ENCODE measurements around the gene FCAMR.
A peak's percentile ranks its signal among the peaks of the same experiment; 100 is the strongest.
"Not testable (repeated sequence)": the region's sequence is repeated elsewhere in the genome, so short reads cannot be mapped to it uniquely, and the experiment has no call there.

Gene FCAMR

DNA sequence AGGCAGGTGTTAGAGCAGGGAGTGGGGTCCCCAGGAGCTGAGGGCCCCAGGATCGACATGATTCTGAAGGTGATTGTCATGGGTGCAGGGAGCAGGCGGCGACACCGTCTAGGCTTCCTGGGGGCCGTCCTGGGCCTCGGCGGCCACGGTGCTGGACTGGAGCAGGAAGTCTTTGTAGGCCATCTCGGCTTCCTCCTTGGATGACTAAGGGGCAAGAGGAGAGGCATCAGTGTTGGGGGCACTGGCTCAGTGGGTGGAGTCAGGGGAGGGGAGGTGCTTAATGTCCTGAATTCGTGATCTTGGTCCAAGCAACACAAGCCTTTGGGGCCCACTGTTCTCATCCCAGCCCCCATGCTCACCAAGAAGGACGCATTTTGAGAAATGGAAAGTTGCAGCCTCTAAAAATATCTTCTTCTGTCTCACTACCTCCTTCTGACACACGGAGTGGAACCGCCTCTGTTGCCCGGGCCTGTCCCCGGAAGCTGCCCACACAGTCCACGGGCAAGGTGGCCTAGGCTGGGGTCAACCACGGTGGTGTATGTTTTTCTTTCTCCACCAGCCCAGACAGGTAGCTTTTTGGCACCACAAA, 40.0 kb downstream of the FCAMR start:
- no peak for DNase-seq

DNA sequence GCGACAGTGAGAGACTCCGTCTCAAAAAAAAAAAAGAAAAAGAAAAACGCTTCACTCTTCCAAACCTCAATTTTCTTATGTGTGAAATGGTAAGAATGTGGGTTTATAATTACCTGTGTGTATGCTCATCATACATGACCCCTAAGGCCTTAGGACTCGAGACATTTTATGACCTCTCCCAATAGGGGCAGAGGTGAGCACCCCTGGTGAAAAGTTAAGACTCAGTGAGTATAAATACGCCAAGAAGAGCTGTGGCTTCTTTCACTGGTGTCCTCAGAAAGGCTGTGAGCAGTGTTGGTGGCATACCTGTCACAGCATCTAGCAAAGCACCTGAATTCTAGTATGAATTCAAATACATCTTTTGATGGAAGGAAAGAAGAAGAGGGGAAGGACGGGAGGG, 40.7 kb downstream of the FCAMR start:
- DNase-seq = no peak

DNA sequence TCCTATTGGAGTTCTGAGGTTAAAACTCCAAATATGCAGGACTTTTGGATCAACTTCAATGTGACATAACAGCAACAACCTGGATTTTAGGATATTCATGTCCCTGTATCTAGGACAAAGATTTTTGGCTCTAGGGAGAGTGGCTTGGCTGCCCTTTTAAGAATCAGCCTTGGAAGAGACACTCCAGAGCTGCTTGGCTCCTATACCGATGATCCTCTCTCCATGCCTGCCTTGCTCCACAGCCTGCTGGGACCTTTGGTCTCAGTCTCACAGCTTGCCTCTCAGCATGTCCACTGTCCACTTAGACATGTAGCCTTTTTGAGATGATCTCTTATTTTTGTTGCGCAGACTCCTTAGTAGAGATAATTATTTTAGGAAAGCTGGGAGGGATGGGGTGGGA, 44.0 kb downstream of the FCAMR start:
- no peak for DNase-seq

DNA sequence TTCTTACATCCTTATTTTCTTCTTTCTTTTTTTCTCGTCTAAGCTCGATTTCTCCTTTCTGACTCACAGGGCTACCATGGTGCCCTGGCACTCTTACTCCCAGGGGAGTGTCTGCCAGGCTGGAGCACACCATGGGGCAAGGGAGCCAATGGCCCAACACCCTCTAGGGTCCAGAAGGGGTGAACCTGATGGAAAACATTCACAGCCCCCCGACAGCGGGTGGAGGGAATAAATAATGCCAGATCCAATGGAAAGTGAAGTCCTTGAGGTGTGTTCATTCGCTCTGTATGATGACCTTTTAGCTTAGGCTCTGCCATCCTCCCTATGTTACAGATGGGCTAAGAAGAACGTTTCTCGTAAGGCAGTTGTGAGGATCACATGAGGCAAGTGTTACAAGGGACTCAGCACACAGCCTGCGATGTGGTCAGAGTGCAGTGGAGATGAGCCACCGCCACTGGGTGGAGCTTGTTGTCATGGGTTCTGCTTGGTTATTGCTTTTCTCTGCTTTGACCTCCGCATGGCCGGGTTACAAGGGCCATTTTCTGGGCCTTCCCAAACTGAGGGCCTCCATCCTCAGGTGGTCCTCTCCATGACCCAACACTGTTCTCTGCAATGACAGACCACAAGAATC, 45.0 kb downstream of the FCAMR start:
- DNase-seq = no peak

DNA sequence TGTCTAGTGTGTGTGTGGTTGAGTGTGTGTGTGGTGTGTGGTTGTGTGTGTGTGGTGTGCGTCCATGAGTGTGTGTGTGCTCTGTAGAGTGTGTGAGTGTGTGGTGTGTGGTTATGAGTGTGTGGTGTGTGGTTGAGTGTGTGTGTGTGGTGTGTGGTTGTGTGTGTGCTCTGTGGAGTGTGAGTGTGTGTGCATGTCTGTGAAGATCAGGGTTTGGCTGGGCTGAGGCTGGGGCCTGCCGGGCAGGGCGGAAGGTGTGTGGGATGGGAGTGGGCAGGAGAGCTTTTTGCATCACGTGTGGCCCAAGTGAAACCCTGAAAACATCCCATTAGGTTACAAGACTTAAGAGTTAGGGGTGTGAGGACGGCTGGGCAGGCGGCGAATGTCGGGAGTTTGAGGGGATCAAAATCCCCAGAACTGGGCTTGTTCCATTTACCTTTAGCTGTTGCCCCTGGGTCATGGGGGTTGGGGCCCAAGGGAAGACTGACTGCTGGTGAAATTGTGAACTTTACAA, 45.6 kb downstream of the FCAMR start:
- DNase-seq = no peak

DNA sequence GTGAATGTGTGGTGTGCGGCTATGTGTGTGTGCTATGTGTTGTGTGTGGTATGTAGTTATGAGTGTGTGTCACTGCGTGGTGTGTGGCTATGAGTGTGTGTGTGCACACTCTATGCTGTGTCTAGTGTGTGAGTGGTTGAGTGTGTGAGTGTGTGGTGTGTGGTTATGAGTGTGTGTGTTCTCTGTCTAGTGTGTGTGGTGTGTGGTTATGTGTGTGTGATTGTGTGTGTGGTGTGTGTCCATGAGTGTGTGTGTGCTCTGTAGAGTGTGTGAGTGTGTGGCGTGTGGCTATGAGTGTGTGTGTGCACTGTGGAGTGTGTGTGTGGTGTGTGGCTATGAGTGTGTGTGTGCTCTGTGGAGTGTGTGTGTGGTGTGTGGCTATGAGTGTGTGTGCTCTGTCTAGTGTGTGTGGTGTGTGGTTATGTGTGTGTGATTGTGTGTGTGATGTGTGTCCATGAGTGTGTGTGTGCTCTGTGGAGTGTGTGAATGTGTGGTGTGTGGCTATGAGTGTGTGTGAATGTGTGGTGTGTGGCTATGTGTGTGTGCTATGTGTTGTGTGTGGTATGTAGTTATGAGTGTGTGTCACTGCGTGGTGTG, 46.2 kb downstream of the FCAMR start:
- DNase-seq = not testable (repeated sequence)

DNA sequence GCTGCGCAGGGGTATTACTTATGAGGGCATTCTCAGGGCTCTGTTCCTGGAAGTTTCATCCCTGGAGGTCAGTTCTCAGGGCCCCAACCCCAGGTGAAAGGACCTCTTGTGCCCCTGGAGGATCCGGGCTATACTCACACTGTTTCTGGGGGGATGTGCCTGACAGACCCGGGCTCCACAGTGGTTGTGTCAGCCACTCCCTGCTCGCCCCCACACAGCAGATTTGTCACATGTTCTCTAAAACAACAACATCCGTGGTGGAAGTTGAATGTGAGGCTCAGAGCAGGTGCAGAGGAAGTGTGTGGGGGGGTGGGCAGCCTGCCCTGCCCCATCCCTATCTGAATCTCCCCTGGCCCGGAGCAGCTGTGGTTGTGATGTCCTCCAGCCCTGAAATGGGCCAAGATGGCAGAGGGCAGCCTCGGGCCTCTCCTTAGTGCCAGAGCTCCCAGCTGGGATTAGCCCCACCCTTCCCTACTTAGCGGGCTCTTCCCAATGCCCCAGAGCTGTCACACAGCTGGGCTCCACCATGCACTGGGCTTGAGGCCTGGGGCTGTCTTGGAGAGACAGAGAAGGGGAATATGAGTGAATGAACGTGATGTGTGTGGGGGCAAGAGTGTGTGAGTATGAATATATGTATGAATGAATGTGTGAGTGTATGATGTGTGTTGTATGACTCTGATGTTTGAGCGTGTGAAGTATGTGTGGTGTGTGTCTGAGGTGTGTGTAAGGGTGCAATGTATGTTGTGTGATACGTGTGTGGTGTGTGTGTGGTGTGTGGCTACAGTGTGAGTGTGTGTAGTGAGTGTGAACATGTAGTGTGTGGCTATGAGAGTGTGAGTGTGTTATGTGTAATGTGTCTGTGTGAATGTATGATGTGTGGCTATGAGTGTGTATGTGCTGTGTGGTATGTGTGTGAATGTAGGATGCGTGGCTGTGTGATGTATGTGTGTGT, 47.0 kb downstream of the FCAMR start:
- no peak for DNase-seq

DNA sequence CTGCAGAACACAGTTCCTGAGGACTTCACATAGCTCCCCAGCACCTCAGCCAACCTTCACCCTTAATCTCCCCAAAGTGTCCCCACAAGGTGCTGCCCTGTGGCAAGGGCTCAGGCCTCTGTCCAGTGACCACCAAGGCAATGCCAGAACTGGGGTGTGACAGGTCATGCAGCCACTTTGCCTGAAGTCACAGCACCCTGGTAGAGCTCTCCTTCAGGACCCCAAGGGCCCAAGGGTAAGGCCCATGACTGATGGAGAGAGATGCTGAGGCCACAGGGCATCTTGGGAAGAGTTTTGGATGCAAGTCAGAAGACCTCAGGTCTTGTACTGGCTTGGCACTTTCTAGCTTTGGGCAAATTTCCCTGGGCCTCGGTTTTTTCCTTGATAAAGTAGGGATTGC, 47.7 kb downstream of the FCAMR start:
- no peak for DNase-seq

DNA sequence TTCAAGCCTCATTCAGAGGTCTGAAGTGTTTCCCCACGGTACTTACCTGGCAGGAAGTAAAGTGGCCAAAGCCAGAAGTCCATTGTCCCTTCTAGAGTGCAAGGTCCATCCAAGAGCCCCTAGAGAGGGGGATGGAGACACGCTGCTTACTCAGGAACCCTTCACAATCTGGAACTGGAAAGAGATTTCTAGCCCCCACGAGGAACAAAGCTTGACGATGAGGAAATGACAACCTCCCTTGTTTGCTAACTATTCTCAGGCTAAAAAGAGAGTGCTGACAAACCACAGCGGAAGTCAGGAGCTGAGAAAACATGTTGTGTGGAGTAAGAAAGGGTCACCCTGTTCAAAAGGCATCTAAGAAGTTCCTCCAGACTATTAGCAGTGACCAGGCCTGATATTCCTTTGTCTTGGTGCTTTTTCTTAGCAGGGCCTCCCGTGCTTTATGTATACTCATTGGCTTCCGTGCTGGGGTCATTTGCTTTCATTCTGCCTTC, 48.4 kb downstream of the FCAMR start, which contains the start of gene FCMR:
Gene FCMR, minus strand, starts transcription at position 170 of the 494 bp plus-strand sequence. Its CDS starts 87 bp downstream, at position 83.
- no peak for DNase-seq

DNA sequence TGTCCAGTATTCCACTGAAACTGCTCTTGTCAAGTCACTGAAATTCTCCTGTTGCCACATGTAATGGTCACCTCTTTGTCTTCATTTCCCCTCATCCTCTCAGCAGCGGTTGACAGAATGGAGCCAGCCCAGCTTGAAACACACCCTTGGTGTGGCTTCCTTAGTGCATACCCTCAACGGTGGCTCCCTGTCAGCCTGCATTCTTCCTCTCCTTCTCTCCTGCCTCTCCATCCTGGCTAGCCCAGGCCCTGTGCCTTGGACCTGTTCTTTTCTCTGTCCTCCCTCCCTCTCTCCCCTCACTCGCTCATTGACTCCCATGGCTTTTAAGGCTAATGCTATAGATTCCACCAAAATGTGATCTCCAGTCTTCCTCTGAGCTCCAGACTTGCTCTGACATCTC, 52.2 kb downstream of the FCAMR start:
- DNase-seq = no peak

DNA sequence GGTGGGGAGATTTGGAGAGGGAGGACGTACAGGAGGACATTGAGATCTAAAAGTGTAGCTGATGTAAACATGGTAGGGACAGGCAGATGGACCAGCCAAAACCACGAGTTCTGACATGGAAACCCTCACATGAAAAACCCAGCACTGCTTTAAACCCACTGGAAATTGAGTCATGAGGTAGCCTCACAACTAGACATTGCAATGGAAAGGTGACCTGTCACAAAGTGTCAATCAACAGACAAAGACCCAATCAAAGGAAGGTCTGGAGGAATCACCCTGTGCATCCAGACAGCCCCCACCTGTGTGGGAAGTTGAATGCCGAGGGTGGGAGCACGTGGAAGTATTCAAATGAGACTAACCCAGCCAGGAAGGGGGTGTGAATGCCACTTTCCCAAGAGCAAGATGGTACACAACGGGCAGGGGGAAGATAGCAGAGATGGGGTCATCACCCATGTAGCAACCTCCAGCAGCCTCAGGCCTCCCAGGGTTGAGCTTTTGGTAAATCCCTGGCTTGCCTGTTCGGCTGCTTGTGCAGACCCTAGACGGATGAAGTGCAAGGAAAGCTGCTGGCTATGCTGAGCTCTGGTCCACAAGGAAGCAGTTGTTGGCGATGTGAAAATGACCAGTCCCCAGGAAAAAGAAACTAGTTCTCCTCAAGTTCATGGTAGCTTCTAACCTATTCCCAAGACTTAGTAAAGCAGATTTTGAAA, 54.1 kb downstream of the FCAMR start:
- DNase-seq = no peak

DNA sequence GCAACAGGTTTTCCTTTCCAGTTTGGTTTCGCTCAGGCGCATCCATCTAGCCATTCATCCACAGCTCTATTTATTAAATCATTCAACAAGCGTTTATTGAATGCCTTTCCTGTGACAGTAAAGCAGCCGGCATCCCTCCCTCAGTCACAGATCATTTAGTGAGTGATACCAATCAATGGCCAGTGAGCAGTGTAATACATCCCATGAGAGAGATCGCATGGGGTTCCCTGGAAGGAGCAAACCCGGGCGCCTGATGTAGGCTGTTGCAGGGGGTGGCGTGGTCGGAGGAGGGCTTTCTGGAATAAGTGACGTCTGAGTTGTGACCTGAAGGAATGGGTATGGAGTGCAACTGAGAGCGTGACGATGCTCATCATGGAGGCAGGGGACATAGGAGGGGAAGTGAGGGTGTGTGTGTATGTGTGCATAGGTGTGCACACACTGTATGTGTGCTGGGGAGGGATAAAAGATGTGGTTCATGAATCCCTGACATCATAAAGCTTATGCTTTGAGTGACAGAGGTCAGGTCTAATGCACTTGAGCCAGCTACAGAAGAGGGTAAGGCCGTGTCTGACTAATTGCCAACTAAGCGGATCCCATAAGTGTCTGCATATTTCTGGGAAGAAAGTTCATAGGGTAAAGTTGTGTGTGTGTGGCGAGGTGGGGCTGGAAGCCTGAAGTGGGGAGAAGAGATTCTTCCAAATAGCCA, 55.1 kb downstream of the FCAMR start:
- DNase-seq = no peak

DNA sequence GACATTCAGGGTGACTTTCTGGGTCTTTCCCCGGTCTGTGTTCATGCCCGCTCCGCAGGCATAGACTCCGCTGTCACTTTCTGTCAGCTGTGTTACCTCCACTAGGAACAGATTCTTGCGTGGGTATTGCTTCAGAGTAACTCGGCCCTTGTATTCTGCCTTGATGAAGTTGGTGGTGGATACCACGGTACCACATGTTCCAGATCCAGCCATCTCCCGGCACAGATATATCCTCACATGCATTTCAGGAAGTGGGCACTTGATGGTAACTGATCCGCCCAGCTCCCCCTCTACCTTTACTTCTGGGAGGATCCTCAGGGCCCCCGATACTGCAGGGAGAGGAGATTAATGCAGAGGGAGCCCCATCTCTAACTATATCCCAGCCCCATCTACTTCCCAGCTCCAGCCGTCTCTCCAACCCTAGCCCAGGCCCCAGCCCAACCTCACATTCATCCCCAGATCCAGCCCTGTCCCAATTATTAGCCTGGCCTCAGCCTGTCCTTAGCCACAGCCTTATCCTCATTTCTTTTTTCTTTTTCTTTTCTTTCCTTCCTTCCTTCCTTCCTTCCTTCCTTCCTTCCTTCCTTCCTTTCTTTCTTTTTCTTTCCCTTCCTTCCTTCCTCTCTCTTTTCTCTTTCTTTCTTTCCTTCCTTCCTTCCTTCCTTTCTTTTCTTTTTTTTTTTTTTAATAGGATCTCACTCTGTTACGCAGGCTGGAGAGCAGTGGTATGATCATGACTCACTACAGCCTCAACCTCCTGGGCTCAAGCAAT, 56.3 kb downstream of the FCAMR start:
- DNase-seq = no peak

DNA sequence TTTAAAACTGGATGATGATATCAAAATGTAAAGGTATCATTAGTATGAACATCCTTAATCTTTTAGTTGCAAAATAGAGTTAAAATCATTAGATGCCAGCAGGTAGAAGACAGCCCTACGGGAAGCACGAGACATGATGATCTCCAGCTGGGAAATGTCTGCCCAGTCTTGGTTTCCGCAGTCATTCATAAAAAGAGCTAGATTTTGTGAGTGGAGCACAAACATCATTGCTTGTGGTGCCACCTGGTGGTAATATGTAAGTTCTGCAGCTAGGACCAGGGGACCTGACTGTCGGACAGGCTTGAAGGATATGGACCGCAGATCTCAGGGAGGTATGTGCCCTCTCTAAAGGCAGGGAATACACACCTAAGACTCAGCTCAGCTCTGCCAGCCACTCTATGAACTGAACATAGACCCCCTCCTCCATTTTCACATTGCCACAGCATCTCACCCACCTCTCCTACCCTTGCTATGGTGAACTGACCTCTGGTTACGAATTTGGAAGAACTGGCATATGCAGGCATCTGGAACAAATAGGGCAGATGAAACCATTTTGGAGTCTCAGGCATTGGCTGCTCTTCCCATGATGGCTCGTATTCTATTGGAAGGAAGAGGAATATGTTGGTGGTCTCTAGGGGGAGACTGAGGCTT, 57.7 kb downstream of the FCAMR start:
- DNase-seq = peak; percentile 69 to 92

DNA sequence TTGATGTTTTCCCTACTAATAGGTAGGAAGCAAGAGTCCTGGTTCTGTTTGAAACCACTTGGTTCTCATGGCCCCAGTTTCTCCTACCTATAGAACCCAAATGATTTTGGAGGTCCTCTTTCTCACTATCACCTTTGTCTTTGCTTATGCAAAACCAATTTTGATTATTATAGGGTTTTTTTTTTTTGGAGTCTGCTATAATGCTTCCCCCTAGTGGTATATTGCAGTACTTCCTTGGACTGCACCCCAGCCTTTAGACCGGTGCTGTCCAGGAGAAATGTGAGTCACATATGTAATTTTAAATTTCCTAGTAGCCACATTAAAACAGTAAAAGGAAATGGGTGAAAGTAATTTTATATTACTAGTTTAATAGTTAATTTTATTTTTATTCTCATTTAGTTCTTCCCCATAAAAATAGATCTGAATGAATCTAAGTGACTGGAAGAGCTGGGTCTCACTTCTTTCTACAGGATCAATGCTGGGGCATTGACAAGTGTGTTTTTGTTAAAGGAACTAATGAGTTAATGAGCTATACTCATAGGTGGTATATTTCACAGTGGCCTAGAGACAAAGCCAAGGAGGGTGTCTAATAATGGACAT, 59.1 kb downstream of the FCAMR start:
- peak; percentile 44 to 63 for DNase-seq

DNA sequence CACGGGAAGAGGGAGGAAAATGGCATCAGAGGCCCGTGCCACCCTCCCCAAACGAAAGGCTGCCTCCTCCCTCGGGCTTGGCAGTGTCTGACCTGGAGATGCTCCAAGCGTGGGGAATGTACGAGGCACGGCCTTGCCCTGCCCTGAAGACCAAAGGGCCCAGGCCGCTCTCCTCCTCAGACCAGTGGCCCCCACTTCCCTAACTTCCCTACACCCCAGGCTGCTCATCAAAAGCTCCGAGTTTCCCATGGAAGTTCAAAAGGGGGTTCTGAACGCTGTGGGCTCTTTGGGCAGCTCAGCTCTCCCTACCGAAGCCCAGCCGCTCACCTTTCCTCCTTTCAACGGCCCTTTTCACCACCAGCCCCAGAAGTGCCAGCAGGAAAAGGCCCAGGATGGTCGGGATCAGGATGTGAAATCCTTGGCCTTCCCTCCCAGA, 60.4 kb downstream of the FCAMR start:
- DNase-seq = no peak

DNA sequence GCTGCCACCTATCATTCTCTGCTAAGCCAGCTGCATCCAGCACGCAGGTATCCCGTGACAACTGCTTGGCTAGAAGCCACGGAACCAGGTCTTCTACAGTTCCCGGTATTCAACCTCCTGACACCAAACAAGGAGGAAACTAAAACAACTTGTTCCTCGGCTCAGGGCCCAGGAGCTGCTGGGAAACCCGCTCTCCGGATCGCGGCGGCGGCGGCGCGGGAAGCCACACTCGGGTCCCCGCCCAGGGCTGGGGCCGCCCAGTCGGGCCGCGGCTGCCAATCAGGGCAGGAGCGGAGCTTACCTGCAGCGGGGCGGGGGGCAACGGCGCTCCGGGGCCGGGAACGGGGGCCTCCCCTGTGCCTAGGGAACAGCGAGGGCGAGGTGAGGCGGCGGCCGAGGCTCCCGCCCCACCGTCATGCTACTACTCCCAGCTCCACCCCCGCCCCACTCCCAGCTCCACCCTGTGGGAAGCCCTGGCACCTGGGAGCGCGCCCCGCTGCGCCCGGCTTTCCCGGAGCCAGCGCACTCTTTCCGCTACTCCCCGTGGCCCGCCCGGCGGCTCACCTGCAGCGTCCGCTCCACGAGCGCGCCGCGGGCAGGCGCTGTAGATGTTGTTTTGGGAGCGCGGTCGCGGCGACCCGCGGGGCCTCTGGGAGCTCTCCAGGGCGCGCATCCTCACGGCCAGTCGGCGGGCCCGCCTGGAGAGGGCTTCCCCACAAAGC, 60.9 kb downstream of the FCAMR start:
- DNase-seq = peak in 1 of 2 experiments; percentile 40

DNA sequence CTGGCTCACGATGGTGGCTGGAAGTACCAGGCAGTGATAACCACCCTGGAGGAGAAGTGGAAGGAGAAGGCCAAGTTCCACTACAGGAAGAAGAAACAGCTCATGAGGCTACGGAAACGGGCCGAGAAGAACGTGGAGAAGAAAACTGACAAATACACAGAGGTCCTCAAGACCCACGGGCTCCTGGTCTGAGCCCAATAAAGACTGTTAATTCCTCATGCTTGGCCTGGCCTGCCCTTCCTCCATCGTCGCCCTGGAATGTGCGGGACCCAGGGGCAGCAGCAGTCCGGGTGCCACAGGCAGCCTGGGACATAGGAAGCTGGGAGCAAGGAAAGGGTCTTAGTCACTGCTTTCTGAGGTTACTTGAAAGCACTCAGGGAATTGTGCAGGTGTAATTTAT, 62.2 kb downstream of the FCAMR start:
- DNase-seq = no peak

Data from NCI-H446 (cell line).